ENCODE measurements around the gene KIAA2012.

Gene KIAA2012

GRCh38 chr2:202054679-202055078 lies 18.4 kb upstream of the KIAA2012 start:
- no peak for DNase-seq (ENCODE audit: low read depth)
- TF ChIP-seq CTCF (conservative IDR thresholded peaks at IDR 0.05; ENCODE audit: low read depth, low read length), result no peak
- no peak overlapping the region for H3K4me3 ChIP-seq (ENCODE audit: low read depth, low read length)

GRCh38 chr2:202056611-202057010 lies 16.4 kb upstream of the KIAA2012 start:
- peak; percentile 69 for TF ChIP-seq CTCF (conservative IDR thresholded peaks at IDR 0.05; ENCODE audit: low read depth, low read length)
- peak; percentile 65 for DNase-seq (ENCODE audit: low read depth)

DNA sequence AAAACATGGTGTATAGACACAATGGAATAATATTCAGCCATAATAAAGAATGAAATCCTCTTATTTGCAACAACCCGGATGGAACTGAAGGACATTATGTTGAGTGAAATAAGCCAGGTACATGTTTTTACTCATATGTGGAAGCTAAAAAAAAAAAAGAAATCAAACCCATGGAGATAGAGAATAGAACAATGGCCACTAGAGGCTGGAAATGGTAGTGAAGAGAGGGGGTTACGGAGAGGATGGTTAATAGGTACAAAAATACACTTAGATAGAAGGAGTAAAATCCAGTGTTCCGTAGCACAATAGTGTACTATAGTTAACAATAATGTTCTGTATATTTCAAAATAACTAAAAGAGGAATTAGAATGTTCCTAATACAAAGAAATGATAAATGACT lies 12.8 kb upstream of the KIAA2012 start:
- TF ChIP-seq CTCF (conservative IDR thresholded peaks at IDR 0.05; ENCODE audit: low read depth, low read length), result peak; percentile 46
- H3K4me3 ChIP-seq (ENCODE audit: low read depth, low read length), result no peak overlapping the region
- no peak for DNase-seq (ENCODE audit: low read depth)

More at GRCh38 chr2:202056611-202057010, 16.4 kb upstream of the KIAA2012 start:
- H3K4me3 ChIP-seq (ENCODE audit: low read depth, low read length), result no peak overlapping the region

DNA sequence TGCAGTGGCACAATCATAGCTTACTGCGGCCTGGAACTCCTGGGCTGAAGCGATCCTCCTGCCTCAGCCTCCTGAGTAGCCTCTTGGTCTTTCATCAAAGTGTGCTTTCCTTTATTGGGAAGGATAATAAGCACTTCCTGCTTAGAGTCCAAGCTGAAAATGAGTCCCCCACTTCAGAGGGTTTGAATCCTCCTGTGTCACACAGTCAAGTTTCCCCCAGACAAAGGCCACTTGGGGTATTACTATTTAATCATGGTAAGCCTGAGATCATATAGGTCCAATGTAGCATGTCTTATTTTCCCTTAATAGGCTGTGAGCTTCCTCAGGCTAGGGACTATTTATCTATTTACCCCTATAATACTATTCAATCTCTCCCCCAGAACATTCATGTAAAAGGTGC lies 11.4 kb upstream of the KIAA2012 start:
- TF ChIP-seq CTCF (conservative IDR thresholded peaks at IDR 0.05; ENCODE audit: low read depth, low read length), result no peak
- no peak for DNase-seq (ENCODE audit: low read depth)
- H3K4me3 ChIP-seq (ENCODE audit: low read depth, low read length), result no peak overlapping the region

- no peak for TF ChIP-seq CTCF (conservative IDR thresholded peaks at IDR 0.05; ENCODE audit: low read depth, low read length)
- peak; percentile 89 for DNase-seq (ENCODE audit: low read depth)
- no peak overlapping the region for H3K4me3 ChIP-seq (ENCODE audit: low read depth, low read length)
Measured at GRCh38 chr2:202064171-202064880, 8.7 kb upstream of the KIAA2012 start.

GRCh38 chr2:202064881-202065230 lies 8.2 kb upstream of the KIAA2012 start:
- no peak overlapping the region for H3K4me3 ChIP-seq (ENCODE audit: low read depth, low read length)
- TF ChIP-seq CTCF (conservative IDR thresholded peaks at IDR 0.05; ENCODE audit: low read depth, low read length), result no peak

DNA sequence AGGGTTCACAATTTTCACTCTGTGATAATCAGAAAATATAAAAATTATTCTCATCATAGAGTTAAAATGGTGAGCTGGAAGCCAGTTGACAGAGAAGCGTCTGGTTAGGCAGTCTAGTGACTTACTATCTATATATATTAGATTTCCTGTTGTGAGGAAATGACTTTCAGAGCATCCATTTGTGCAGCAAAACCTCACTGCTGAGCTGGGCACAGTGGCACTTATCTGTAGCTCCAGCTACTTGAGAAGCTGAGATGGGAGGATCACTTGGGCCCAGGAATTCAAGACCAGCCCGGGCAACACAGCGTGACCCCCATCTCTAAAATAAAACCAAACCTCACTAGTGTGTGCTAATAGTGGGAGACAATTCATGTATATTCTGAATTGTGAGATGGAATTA lies 7.2 kb upstream of the KIAA2012 start:
- DNase-seq (ENCODE audit: low read depth), result no peak
- no peak overlapping the region for H3K4me3 ChIP-seq (ENCODE audit: low read depth, low read length)
- no peak for TF ChIP-seq CTCF (conservative IDR thresholded peaks at IDR 0.05; ENCODE audit: low read depth, low read length)

More at GRCh38 chr2:202064881-202065230, 8.2 kb upstream of the KIAA2012 start:
- DNase-seq (ENCODE audit: low read depth), result no peak
